ENCODE measurements around the gene PTPRT. TPM values are rescaled to one million over a fixed set of nuclear protein-coding genes. Genes with fewer than 3 reads are reported as not detected.

Gene PTPRT
- total RNA-seq, 1 experiment from 2014 or later, result not detected

DNA sequence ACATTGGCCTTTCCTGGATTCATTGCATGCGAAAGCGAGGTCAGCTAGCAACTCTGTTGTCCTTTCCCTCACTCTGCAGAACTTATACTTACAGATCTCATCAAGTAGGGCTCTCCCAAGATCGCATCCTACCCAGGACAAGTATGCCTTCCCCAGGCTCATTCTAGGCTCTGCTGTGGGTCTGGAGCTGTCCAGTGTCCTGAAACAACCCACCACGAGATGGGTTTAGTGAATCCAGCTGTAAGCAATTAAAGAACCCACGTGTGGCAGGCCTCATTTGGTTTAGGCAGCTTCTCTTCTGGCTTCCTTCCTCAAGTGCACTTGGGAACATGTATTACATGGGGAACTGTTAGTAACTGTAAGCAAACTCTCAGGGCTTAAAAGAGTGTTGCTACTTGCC, 1165.1 kb downstream of the PTPRT start:
- ChIA-PET RAD21 (ENCODE audit: low non-redundant PET in 1 of 2, low total read pairs in 2 of 2, uncharacterized antibody in 2 of 2, unreplicated experiment in 2 of 2) (no interaction called here), POLR2A (no interaction called here), CTCF (no interaction called here)
- H3K4me3 ChIP-seq (replicated peaks in 1 of 2; ENCODE audit: low read depth in 1 of 2, low read length in 2 of 2), result no peak overlapping the region
- ATAC-seq (no peak), DNase-seq (ENCODE audit: low read depth, low spot score) (no peak)
- no TSS peak for BruUV-seq (replicated peaks)
- no peak overlapping the region for H3K9ac ChIP-seq (ENCODE audit: low read length)
- no peaks in the 10 kb centered on the region for H3K36me3 ChIP-seq (ENCODE audit: control insufficient read depth in 1 of 2, insufficient read depth in 2 of 2, low read length in 2 of 2)
- H3K27me3 ChIP-seq (ENCODE audit: insufficient read depth, low read length), result no peaks in the 10 kb centered on the region
- no peak overlapping the region for H3K27ac ChIP-seq (ENCODE audit: low read depth, low read length)
- no peaks in the 10 kb centered on the region for H3K9me2 ChIP-seq (ENCODE audit: insufficient read depth)
- H2AFZ ChIP-seq (ENCODE audit: low read depth, low read length, poor library complexity, severe bottlenecking), result no peak overlapping the region
- H3K9me3 ChIP-seq (ENCODE audit: control insufficient read depth in 1 of 2, insufficient read depth in 1 of 2, low read depth in 1 of 2, low read length in 2 of 2), result peaks cover 5 to 20% of the 10 kb centered on the region in 2 experiments; a peak in 2 of 4 replicates
- intact Hi-C loops (cut with micrococcal nuclease), result no loop called here
- no peaks in the 10 kb centered on the region for H4K20me1 ChIP-seq (ENCODE audit: insufficient read depth)
- no peaks in the 10 kb centered on the region for H3K79me2 ChIP-seq (ENCODE audit: insufficient read depth, low read length)
- TF ChIP-seq, protein P1, sequence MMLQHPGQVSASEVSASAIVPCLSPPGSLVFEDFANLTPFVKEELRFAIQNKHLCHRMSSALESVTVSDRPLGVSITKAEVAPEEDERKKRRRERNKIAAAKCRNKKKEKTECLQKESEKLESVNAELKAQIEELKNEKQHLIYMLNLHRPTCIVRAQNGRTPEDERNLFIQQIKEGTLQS (IDR thresholded peaks at IDR 0.05), result no peak
- TF ChIP-seq, protein P2, sequence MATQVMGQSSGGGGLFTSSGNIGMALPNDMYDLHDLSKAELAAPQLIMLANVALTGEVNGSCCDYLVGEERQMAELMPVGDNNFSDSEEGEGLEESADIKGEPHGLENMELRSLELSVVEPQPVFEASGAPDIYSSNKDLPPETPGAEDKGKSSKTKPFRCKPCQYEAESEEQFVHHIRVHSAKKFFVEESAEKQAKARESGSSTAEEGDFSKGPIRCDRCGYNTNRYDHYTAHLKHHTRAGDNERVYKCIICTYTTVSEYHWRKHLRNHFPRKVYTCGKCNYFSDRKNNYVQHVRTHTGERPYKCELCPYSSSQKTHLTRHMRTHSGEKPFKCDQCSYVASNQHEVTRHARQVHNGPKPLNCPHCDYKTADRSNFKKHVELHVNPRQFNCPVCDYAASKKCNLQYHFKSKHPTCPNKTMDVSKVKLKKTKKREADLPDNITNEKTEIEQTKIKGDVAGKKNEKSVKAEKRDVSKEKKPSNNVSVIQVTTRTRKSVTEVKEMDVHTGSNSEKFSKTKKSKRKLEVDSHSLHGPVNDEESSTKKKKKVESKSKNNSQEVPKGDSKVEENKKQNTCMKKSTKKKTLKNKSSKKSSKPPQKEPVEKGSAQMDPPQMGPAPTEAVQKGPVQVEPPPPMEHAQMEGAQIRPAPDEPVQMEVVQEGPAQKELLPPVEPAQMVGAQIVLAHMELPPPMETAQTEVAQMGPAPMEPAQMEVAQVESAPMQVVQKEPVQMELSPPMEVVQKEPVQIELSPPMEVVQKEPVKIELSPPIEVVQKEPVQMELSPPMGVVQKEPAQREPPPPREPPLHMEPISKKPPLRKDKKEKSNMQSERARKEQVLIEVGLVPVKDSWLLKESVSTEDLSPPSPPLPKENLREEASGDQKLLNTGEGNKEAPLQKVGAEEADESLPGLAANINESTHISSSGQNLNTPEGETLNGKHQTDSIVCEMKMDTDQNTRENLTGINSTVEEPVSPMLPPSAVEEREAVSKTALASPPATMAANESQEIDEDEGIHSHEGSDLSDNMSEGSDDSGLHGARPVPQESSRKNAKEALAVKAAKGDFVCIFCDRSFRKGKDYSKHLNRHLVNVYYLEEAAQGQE (IDR thresholded peaks at IDR 0.05; ENCODE audit: low read depth), result peak; percentile 23; the same call in 1 of the 2 replicates
- no peak for TF ChIP-seq TCF7L2 (IDR thresholded peaks at IDR 0.05; ENCODE audit: borderline replicate concordance, extremely low read depth, insufficient read depth, insufficient read length)
- H3K4me2 ChIP-seq (ENCODE audit: low read length), result no peak overlapping the region
- H3K4me1 ChIP-seq (ENCODE audit: control insufficient read depth in 1 of 2, insufficient read depth in 2 of 2, low read length in 2 of 2), result no peaks in the 10 kb centered on the region

Measured in HCT116 (cell line).